OCI-LY1 (cell line): ENCODE results near the gene NDUFAB1.

Experiments
- H2AFZ ChIP-seq: fragments of 200-600 bp; sonication (generic), shearing (Covaris generic); 2 replicates; pipeline ENCODE4 v1.6.0; 2014; ENCODE audit warnings: antibody characterized with exemption, mild to moderate bottlenecking, low read length
- H3F3A ChIP-seq: fragments of 200-600 bp; sonication (generic), shearing (Covaris generic); 2 replicates; pipeline ENCODE4 v1.6.0; 2014; ENCODE audit warnings: mild to moderate bottlenecking, antibody characterized with exemption, low read length, moderate library complexity; ENCODE audit not compliant: insufficient read depth
- H3K27ac ChIP-seq: fragments of 200-600 bp; sonication (generic); 2 replicates; pipeline ENCODE4 v1.5.1; 2014; ENCODE audit warnings: low read length, mixed run types, mild to moderate bottlenecking, low read depth; ENCODE audit not compliant: poor library complexity, severe bottlenecking
- H3K27me3 ChIP-seq: fragments of 200-600 bp; sonication (generic); 2 replicates; pipeline ENCODE4 v1.6.0; 2014; ENCODE audit warnings: antibody characterized with exemption, mild to moderate bottlenecking, low read length, moderate library complexity; ENCODE audit not compliant: insufficient read depth
- H3K36me3 ChIP-seq: fragments of 200-600 bp; sonication (generic); 2 replicates; pipeline ENCODE4 v1.6.1; 2014; ENCODE audit warnings: mild to moderate bottlenecking, antibody characterized with exemption, low read length, moderate library complexity, mixed read lengths; ENCODE audit not compliant: insufficient read depth
- H3K4me1 ChIP-seq: fragments of 200-600 bp; sonication (generic); 2 replicates; pipeline ENCODE4 v1.5.1; 2014; ENCODE audit warnings: mild to moderate bottlenecking, low read length, moderate library complexity; ENCODE audit not compliant: insufficient read depth, severe bottlenecking
- H3K4me2 ChIP-seq: fragments of 200-600 bp; sonication (generic), shearing (Covaris generic); 2 replicates; pipeline ENCODE4 v1.6.1; 2014; ENCODE audit warnings: low read length
- H3K4me3 ChIP-seq: fragments of 200-600 bp; sonication (generic); 2 replicates; pipeline ENCODE4 v1.5.1; 2014; ENCODE audit warnings: low read length, low read depth, mild to moderate bottlenecking, mixed read lengths; ENCODE audit not compliant: poor library complexity, severe bottlenecking
- H3K79me2 ChIP-seq: fragments of 200-600 bp; shearing (Covaris generic); 2 replicates; pipeline ENCODE4 v1.6.1; 2016; ENCODE audit warnings: mixed run types, low read length, mixed read lengths; ENCODE audit not compliant: insufficient read depth
- H3K9ac ChIP-seq: fragments of 200-600 bp; sonication (generic), shearing (Covaris generic); 2 replicates; pipeline ENCODE4 v1.6.1; 2014; ENCODE audit warnings: mild to moderate bottlenecking, low read length, mixed read lengths
- H3K9me2 ChIP-seq: fragments of 200-600 bp; sonication (generic), shearing (Covaris generic); 2 replicates; pipeline ENCODE4 v1.6.1; 2014; ENCODE audit warnings: low read depth, mild to moderate bottlenecking, low read length, mixed read lengths
- H3K9me3 ChIP-seq: fragments of 200-600 bp; shearing (Covaris generic); 2 replicates; pipeline ENCODE4 v1.6.1; 2014; ENCODE audit warnings: low read length, mixed read lengths
- H4K20me1 ChIP-seq: fragments of 200-600 bp; sonication (generic), shearing (Covaris generic); 2 replicates; pipeline ENCODE4 v1.6.0; 2016; ENCODE audit warnings: mild to moderate bottlenecking, low read length; ENCODE audit not compliant: insufficient read depth
- CTCF ChIP-seq: fragments of 200-600 bp; sonication (generic), shearing (Covaris generic); IDR thresholded peaks from 2 replicates; pipeline ENCODE4 v1.5.1; 2017; ENCODE audit warnings: mild to moderate bottlenecking, antibody characterized with exemption, low read length, moderate library complexity, mixed read lengths
- EZH2 ChIP-seq: fragments of 200-600 bp; sonication (generic), shearing (Covaris generic); IDR thresholded peaks from 2 replicates; pipeline ENCODE4 v1.8.0; 2017; ENCODE audit warnings: borderline replicate concordance, mixed run types, mild to moderate bottlenecking, antibody characterized with exemption, low read length, moderate library complexity, mixed read lengths

NDUFAB1 gene

GRCh38 chr16:23571895-23572294 lies 24.2 kb downstream of the NDUFAB1 start:
- no peaks in the 10 kb centered on the region for H3K79me2 ChIP-seq
- H4K20me1 ChIP-seq, result no peaks in the 10 kb centered on the region
- peaks cover 63% of the 10 kb centered on the region for H3K36me3 ChIP-seq
- TF ChIP-seq CTCF, result no peak
- no peak for TF ChIP-seq EZH2
- H3K4me2 ChIP-seq, result no peak overlapping the region
- no peak overlapping the region for H2AFZ ChIP-seq
- H3F3A ChIP-seq, result no peaks in the 10 kb centered on the region
- no peaks in the 10 kb centered on the region for H3K9me3 ChIP-seq
- H3K9me2 ChIP-seq, result no peaks in the 10 kb centered on the region
- H3K4me3 ChIP-seq, result no peak overlapping the region
- no peak overlapping the region for H3K27ac ChIP-seq
- H3K9ac ChIP-seq, result no peak overlapping the region
- H3K4me1 ChIP-seq, result peaks cover 7% of the 10 kb centered on the region
- no peaks in the 10 kb centered on the region for H3K27me3 ChIP-seq

GRCh38 chr16:23570992-23571632 lies 25.0 kb downstream of the NDUFAB1 start:
- no peak overlapping the region for H3K9ac ChIP-seq
- H3K4me2 ChIP-seq, result no peak overlapping the region
- TF ChIP-seq EZH2, result no peak
- no peak overlapping the region for H3K4me3 ChIP-seq
- peaks cover 7% of the 10 kb centered on the region for H3K4me1 ChIP-seq
- peaks cover 65% of the 10 kb centered on the region for H3K36me3 ChIP-seq
- peak overlapping the region; percentile 31 for H3K27ac ChIP-seq
- H3K79me2 ChIP-seq, result no peaks in the 10 kb centered on the region
- no peaks in the 10 kb centered on the region for H3F3A ChIP-seq
- H4K20me1 ChIP-seq, result no peaks in the 10 kb centered on the region
- no peak overlapping the region for H2AFZ ChIP-seq
- H3K9me3 ChIP-seq, result no peaks in the 10 kb centered on the region
- H3K9me2 ChIP-seq, result no peaks in the 10 kb centered on the region
- no peaks in the 10 kb centered on the region for H3K27me3 ChIP-seq

GRCh38 chr16:23567602-23568001 lies 28.5 kb downstream of the NDUFAB1 start:
- H2AFZ ChIP-seq, result no peak overlapping the region
- no peak overlapping the region for H3K27ac ChIP-seq
- peaks cover 92% of the 10 kb centered on the region for H3K36me3 ChIP-seq
- H3K4me2 ChIP-seq, result no peak overlapping the region
- H3K4me1 ChIP-seq, result peaks cover 7% of the 10 kb centered on the region
- no peak overlapping the region for H3K9ac ChIP-seq
- H4K20me1 ChIP-seq, result no peaks in the 10 kb centered on the region
- no peaks in the 10 kb centered on the region for H3K27me3 ChIP-seq
- H3K9me2 ChIP-seq, result no peaks in the 10 kb centered on the region
- no peak for TF ChIP-seq CTCF
- no peak for TF ChIP-seq EZH2
- no peak overlapping the region for H3K4me3 ChIP-seq
- H3F3A ChIP-seq, result no peaks in the 10 kb centered on the region
- H3K79me2 ChIP-seq, result no peaks in the 10 kb centered on the region
- H3K9me3 ChIP-seq, result no peaks in the 10 kb centered on the region

GRCh38 chr16:23566724-23567123 lies 29.4 kb downstream of the NDUFAB1 start:
- no peaks in the 10 kb centered on the region for H3F3A ChIP-seq
- no peaks in the 10 kb centered on the region for H3K9me3 ChIP-seq
- no peak overlapping the region for H3K9ac ChIP-seq
- no peaks in the 10 kb centered on the region for H4K20me1 ChIP-seq
- no peak overlapping the region for H3K27ac ChIP-seq
- H3K4me1 ChIP-seq, result peaks cover 7% of the 10 kb centered on the region
- H3K27me3 ChIP-seq, result no peaks in the 10 kb centered on the region
- no peak overlapping the region for H3K4me2 ChIP-seq
- no peak overlapping the region for H2AFZ ChIP-seq
- no peaks in the 10 kb centered on the region for H3K79me2 ChIP-seq
- H3K9me2 ChIP-seq, result no peaks in the 10 kb centered on the region
- H3K36me3 ChIP-seq, result peaks cover 95% of the 10 kb centered on the region
- TF ChIP-seq EZH2, result no peak
- TF ChIP-seq CTCF, result no peak
- H3K4me3 ChIP-seq, result no peak overlapping the region
